SK-N-SH (cell line): ENCODE data around the gene ZDHHC14. TPM values are rescaled to one million over a fixed set of nuclear protein-coding genes. Genes with fewer than 3 reads are reported as not detected.

ENCODE experiments used
- CTCF ChIA-PET: fragments of 300-600, 350-600 bp; formaldehyde crosslinking; extraction: SDS; loops from one replicate; lab custom pipeline; 2021; lab: Yijun Ruan, JAX
- POLR2A ChIA-PET: fragments of 350-600 bp; sonication (Branson Sonifier 250); formaldehyde crosslinking; extraction: SDS; loops from one replicate; lab custom pipeline; 2020; ENCODE audit warnings: antibody characterized with exemption, inconsistent platforms; lab: Yijun Ruan, JAX
- DNase-seq: peaks from one replicate; pipeline ENCODE4 v3.0.0; 2012
- H2AFZ ChIP-seq: fragments of 200-600 bp; sonication (generic); 2 replicates; pipeline ENCODE4 v1.8.1; 2016; ENCODE audit warnings: antibody characterized with exemption, mild to moderate bottlenecking, low read depth
- H3F3A ChIP-seq: fragments of 200-600 bp; sonication (generic); replicated peaks from 2 replicates; pipeline ENCODE3; 2016; ENCODE audit warnings: antibody characterized with exemption, mild to moderate bottlenecking; ENCODE audit not compliant: insufficient read depth
- H3K27ac ChIP-seq, 2 experiments: fragments of 200-500 bp in 1 of 2; fragments of 200-600 bp in 1 of 2; sonication (Bioruptor generic) in 1 of 2; sonication (generic), shearing (Covaris generic) in 1 of 2; 2 replicates each; pipeline versions ENCODE4 v1.5.1 to v1.6.1; 2014 to 2016; ENCODE audit warnings: low read depth in 2 of 2, inconsistent platforms in 1 of 2, low read length in 1 of 2, mild to moderate bottlenecking in 1 of 2, mixed read lengths in 1 of 2
- H3K27me3 ChIP-seq: fragments of 200-600 bp; sonication (generic), shearing (Covaris generic); 2 replicates; pipeline ENCODE4 v1.6.1; 2016; ENCODE audit warnings: mixed run types; ENCODE audit not compliant: insufficient read depth
- H3K36me3 ChIP-seq, 2 experiments: fragments of 200-500 bp in 1 of 2; fragments of 200-600 bp in 1 of 2; sonication (Bioruptor generic) in 1 of 2; sonication (generic) in 1 of 2; replicated peaks in 1 of 2; 2 replicates each; pipeline versions ENCODE3 to v1.5.1; 2014 to 2016; ENCODE audit warnings: low read length in 1 of 2, mild to moderate bottlenecking in 1 of 2; ENCODE audit not compliant: insufficient read depth in 2 of 2, control insufficient read depth in 1 of 2
- H3K4me1 ChIP-seq, 2 experiments: fragments of 200-500 bp in 1 of 2; fragments of 200-600 bp in 1 of 2; sonication (Bioruptor generic) in 1 of 2; sonication (generic), shearing (Covaris generic) in 1 of 2; 2 replicates each; pipeline versions ENCODE4 v1.5.1 to v1.6.1; 2014 to 2016; ENCODE audit warnings: low read depth in 1 of 2, low read length in 1 of 2, mixed run types in 1 of 2; ENCODE audit not compliant: insufficient read depth in 2 of 2, control insufficient read depth in 1 of 2
- H3K4me2 ChIP-seq: fragments of 200-600 bp; sonication (generic), shearing (Covaris generic); 2 replicates; pipeline ENCODE4 v1.6.1; 2017; ENCODE audit warnings: mixed run types
- H3K4me3 ChIP-seq, 2 experiments: fragments of 200-500 bp in 1 of 2; fragments of 200-600 bp in 1 of 2; sonication (Bioruptor generic) in 1 of 2; sonication (generic), shearing (Covaris generic) in 1 of 2; 2 replicates each; pipeline versions ENCODE4 v1.5.1 to v1.8.1; 2014 to 2016; ENCODE audit warnings: low read depth in 2 of 2, inconsistent platforms in 1 of 2, low read length in 1 of 2, mild to moderate bottlenecking in 1 of 2, mixed read lengths in 1 of 2, moderate library complexity in 1 of 2
- H3K79me2 ChIP-seq: fragments of 200-600 bp; sonication (generic); 2 replicates; pipeline ENCODE4 v1.8.1; 2017; ENCODE audit warnings: mild to moderate bottlenecking; ENCODE audit not compliant: insufficient read depth
- H3K9ac ChIP-seq: fragments of 200-600 bp; sonication (generic); 2 replicates; pipeline ENCODE4 v1.6.1; 2017; ENCODE audit warnings: mixed run types
- H3K9me2 ChIP-seq: fragments of 200-600 bp; sonication (generic); 2 replicates; pipeline ENCODE4 v1.6.1; 2017; ENCODE audit warnings: mixed run types
- H3K9me3 ChIP-seq: fragments of 200-600 bp; sonication (generic); 2 replicates; pipeline ENCODE4 v1.6.1; 2017; ENCODE audit warnings: mixed run types, mild to moderate bottlenecking, moderate library complexity
- H4K20me1 ChIP-seq: fragments of 200-600 bp; sonication (generic); 2 replicates; pipeline ENCODE4 v1.6.1; 2017; ENCODE audit warnings: mild to moderate bottlenecking, mixed run types; ENCODE audit not compliant: insufficient read depth
- FOXJ3 ChIP-seq: sonication (generic); formaldehyde crosslinking; IDR thresholded peaks from 2 replicates; pipeline ENCODE4 v1.5.1; 2020; ENCODE audit warnings: mild to moderate bottlenecking, missing genetic modification reagents
- GABPA ChIP-seq: IDR thresholded peaks from 2 replicates; pipeline ENCODE4 v1.4.0; 2012; ENCODE audit warnings: low read depth, mild to moderate bottlenecking
- GATA2 ChIP-seq: sonication (generic); formaldehyde crosslinking; IDR thresholded peaks from 2 replicates; pipeline ENCODE4 v1.5.0; 2020; ENCODE audit warnings: mild to moderate bottlenecking, missing genetic modification reagents
- JUND ChIP-seq: IDR thresholded peaks from 2 replicates; pipeline ENCODE4 v1.4.0; 2012
- POLR2AphosphoS5 ChIP-seq: IDR thresholded peaks from 2 replicates; pipeline ENCODE4 v1.6.1; 2012; ENCODE audit warnings: low read depth, low read length
- RAD21 ChIP-seq: IDR thresholded peaks from 2 replicates; pipeline ENCODE4 v1.6.1; 2012; ENCODE audit warnings: mild to moderate bottlenecking, low read length
- RCOR1 ChIP-seq: fragments of 150-350 bp; IDR thresholded peaks from 2 replicates; pipeline ENCODE4 v1.6.1; 2017; ENCODE audit warnings: antibody characterized with exemption, low read length
- SIN3A ChIP-seq: IDR thresholded peaks from 2 replicates; pipeline ENCODE4 v1.6.1; 2012; ENCODE audit warnings: low read depth, mild to moderate bottlenecking, low read length, moderate library complexity, borderline replicate concordance
- SMC3 ChIP-seq: IDR thresholded peaks from 2 replicates; pipeline ENCODE4 v1.6.1; 2012; ENCODE audit warnings: low read depth, low read length, improper control_type of control experiment
- TAF1 ChIP-seq: IDR thresholded peaks from 2 replicates; pipeline ENCODE4 v1.6.1; 2012; ENCODE audit warnings: low read depth, mild to moderate bottlenecking, low read length, moderate library complexity, borderline replicate concordance
- TCF12 ChIP-seq: IDR thresholded peaks from 2 replicates; pipeline ENCODE4 v1.4.0; 2012
- TEAD4 ChIP-seq: IDR thresholded peaks from 2 replicates; pipeline ENCODE4 v1.4.0; 2012; ENCODE audit warnings: mild to moderate bottlenecking, borderline replicate concordance; ENCODE audit not compliant: insufficient read depth
- WGBS: methylation state at CpG from one replicate; pipeline ENCODE4 v1.1.6; 2017; ENCODE audit warnings: low lambda C conversion rate; 5-methylcytosine and 5-hydroxymethylcytosine counted together
- polyA plus RNA-seq, 3 experiments: library from polyadenylated mRNA; depleted of rRNA; stranded (reverse); fragments of >200 nt; gene quantifications; 2 replicates each; pipeline ENCODE4 v1.2.3, GENCODE V29; 2012
- TF ChIP-seq, protein P1 (sequence below): IDR thresholded peaks from 2 replicates; pipeline ENCODE4 v1.4.0; 2012; ENCODE audit warnings: low read depth
- TF ChIP-seq, protein P2 (sequence below): fragments of 150-350 bp; IDR thresholded peaks from 2 replicates; pipeline ENCODE4 v1.6.1; 2017; ENCODE audit warnings: antibody characterized with exemption, low read length, low read depth, borderline replicate concordance
- TF ChIP-seq, protein P3 (sequence below): fragments of 200-600 bp; sonication (generic); IDR thresholded peaks from 2 replicates; pipeline ENCODE4 v1.6.1; 2017; ENCODE audit warnings: antibody characterized with exemption, mild to moderate bottlenecking, moderate library complexity

Gene ZDHHC14
- polyA plus RNA-seq, 1 of the 3 experiments (the other 2 are of a cell fraction) = 5.4 TPM

DNA sequence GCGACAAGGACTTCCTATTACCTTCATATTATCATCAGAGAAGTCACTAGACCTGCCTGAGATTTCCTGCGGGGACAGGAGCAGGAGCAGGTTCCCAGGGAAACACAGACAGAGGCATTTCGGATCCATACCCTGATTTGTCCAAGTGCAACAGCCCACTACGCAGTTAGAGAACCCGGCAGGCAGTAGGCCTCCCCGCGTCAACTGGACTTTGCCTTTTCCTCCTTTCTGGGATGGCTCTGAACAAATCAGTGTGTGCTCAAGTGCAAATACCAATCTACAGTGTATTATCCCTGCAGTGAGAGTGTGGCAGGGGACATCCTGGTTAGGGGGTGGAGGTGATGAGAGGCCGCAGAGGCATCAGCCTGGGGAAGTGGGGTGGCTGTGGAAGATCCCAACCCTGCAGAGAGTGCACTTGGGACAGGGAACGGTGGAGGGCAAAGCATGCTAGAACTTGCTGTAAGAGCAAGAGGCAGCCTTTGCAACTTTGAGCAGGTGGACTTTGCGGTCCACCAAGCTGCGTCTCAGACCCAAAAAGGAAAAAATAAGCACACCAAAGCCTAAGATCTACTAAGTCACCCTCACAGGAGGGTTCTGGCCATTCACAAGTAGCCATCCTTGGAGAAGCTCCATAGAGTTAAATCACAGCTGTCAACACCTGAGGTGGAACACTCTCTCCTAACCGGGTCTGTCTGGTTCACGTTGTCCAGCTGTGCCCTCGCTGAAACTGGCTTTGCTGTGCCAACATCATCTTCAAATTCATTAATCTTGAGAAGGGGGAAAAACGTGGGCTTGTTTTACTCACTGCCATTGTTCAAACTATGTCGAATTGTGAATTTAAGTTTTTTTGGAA is 159.1 kb downstream of the ZDHHC14 start:
- Histone ChIP-seq H3K27me3 (no peaks in the 10 kb centered on the region), H3K27ac (no peak overlapping the region), H3K4me1 (peaks cover 6 to 12% of the 10 kb centered on the region in 2 experiments; a peak in 2 of 4 replicates), H3F3A (peaks cover 13% of the 10 kb centered on the region), H2AFZ (no peak overlapping the region), H3K4me2 (no peak overlapping the region), H3K4me3 (no peak overlapping the region), H3K9me2 (no peaks in the 10 kb centered on the region), H3K36me3 (peaks cover 0 to 5% of the 10 kb centered on the region in 2 experiments), H3K79me2 (no peaks in the 10 kb centered on the region), H4K20me1 (no peaks in the 10 kb centered on the region), H3K9me3 (no peaks in the 10 kb centered on the region), H3K9ac (no peak overlapping the region)
- no peak for DNase-seq
- ChIA-PET POLR2A (no interaction called here), CTCF (no interaction called here)
- TF ChIP-seq TEAD4 (no peak), SIN3A (no peak), RAD21 (no peak), FOXJ3 (CRISPR knock-in tag) (no peak), GATA2 (CRISPR knock-in tag) (no peak), TAF1 (no peak), TCF12 (no peak), RCOR1 (no peak), POLR2AphosphoS5 (no peak), JUND (no peak), SMC3 (no peak), GABPA (no peak)
- TF ChIP-seq, protein P1, sequence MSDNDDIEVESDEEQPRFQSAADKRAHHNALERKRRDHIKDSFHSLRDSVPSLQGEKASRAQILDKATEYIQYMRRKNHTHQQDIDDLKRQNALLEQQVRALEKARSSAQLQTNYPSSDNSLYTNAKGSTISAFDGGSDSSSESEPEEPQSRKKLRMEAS = no peak
- TF ChIP-seq, protein P2, sequence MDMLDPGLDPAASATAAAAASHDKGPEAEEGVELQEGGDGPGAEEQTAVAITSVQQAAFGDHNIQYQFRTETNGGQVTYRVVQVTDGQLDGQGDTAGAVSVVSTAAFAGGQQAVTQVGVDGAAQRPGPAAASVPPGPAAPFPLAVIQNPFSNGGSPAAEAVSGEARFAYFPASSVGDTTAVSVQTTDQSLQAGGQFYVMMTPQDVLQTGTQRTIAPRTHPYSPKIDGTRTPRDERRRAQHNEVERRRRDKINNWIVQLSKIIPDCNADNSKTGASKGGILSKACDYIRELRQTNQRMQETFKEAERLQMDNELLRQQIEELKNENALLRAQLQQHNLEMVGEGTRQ = no peak
- TF ChIP-seq, protein P3, sequence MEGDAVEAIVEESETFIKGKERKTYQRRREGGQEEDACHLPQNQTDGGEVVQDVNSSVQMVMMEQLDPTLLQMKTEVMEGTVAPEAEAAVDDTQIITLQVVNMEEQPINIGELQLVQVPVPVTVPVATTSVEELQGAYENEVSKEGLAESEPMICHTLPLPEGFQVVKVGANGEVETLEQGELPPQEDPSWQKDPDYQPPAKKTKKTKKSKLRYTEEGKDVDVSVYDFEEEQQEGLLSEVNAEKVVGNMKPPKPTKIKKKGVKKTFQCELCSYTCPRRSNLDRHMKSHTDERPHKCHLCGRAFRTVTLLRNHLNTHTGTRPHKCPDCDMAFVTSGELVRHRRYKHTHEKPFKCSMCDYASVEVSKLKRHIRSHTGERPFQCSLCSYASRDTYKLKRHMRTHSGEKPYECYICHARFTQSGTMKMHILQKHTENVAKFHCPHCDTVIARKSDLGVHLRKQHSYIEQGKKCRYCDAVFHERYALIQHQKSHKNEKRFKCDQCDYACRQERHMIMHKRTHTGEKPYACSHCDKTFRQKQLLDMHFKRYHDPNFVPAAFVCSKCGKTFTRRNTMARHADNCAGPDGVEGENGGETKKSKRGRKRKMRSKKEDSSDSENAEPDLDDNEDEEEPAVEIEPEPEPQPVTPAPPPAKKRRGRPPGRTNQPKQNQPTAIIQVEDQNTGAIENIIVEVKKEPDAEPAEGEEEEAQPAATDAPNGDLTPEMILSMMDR = no peak
- 90% methylated on average over 15 of the region's 16 CpGs for WGBS
